Stimulated activated CD4-positive, alpha-beta T cell treated with anti-CD3 and anti-CD28 coated beads, Interleukin-2, amount 100 ng/mL, for 4 hours (primary cell): Measurements from ENCODE around the gene SPAG9.
"Not testable (repeated sequence)": the region's sequence is repeated elsewhere in the genome, so short reads cannot be mapped to it uniquely, and the experiment has no call there.

Experiments used
- DNase-seq: peaks from one replicate; pipeline ENCODE4 v3.0.0-alpha.2; 2020; ENCODE audit warnings: low read depth

Gene SPAG9

GRCh38 chr17:51088287-51088686 is 32.4 kb downstream of the SPAG9 start:
- no peak for DNase-seq

- no peak for DNase-seq
These were observed 33.5 kb downstream of the SPAG9 start for GRCh38 chr17:51087072-51087757.

GRCh38 chr17:51085150-51085805 is 35.4 kb downstream of the SPAG9 start:
- DNase-seq, result no peak

GRCh38 chr17:51083981-51084380 is 36.7 kb downstream of the SPAG9 start:
- no peak for DNase-seq

GRCh38 chr17:51083364-51083763 is 37.3 kb downstream of the SPAG9 start:
- DNase-seq, result not testable (repeated sequence)

- no peak for DNase-seq
These were observed 41.6 kb downstream of the SPAG9 start for GRCh38 chr17:51079049-51079448.

GRCh38 chr17:51078009-51078592 is 42.6 kb downstream of the SPAG9 start:
- DNase-seq, result no peak

- no peak for DNase-seq
These were observed 43.8 kb downstream of the SPAG9 start for GRCh38 chr17:51076821-51077220.

GRCh38 chr17:51071556-51071955 is 49.1 kb downstream of the SPAG9 start:
- DNase-seq, result no peak

- DNase-seq, result no peak
These were observed 55.2 kb downstream of the SPAG9 start for GRCh38 chr17:51065466-51065865.

GRCh38 chr17:51064061-51064735 is 56.5 kb downstream of the SPAG9 start:
- DNase-seq, result no peak

- DNase-seq, result no peak
These were observed 60.3 kb downstream of the SPAG9 start for GRCh38 chr17:51060396-51060795.

- no peak for DNase-seq
These were observed 60.9 kb downstream of the SPAG9 start for GRCh38 chr17:51059781-51060180.

- DNase-seq, result no peak
These were observed 63.1 kb downstream of the SPAG9 start for GRCh38 chr17:51057534-51057933.

GRCh38 chr17:51056813-51057510 is 63.7 kb downstream of the SPAG9 start:
- peak; percentile 9 for DNase-seq

- DNase-seq, result no peak
These were observed 65.9 kb downstream of the SPAG9 start for GRCh38 chr17:51054748-51055147.

GRCh38 chr17:51052235-51052634 is 68.4 kb downstream of the SPAG9 start:
- DNase-seq, result no peak

- DNase-seq, result no peak
These were observed 70.2 kb downstream of the SPAG9 start for GRCh38 chr17:51050291-51051033.

GRCh38 chr17:51046514-51047384 is 73.9 kb downstream of the SPAG9 start:
- no peak for DNase-seq

- DNase-seq, result no peak
These were observed 74.6 kb downstream of the SPAG9 start for GRCh38 chr17:51046046-51046445.

GRCh38 chr17:51045621-51046020 is 75.0 kb downstream of the SPAG9 start:
- no peak for DNase-seq
